Common myeloid progenitor, CD34-positive (primary cell): ENCODE results near the gene PRDM12.
A peak's percentile ranks its signal among the peaks of the same experiment; 100 is the strongest.

ENCODE experiments used
- CTCF ChIA-PET: fragments of 350-600 bp; sonication (Branson Sonifier 250); formaldehyde crosslinking; loops from one replicate; lab custom pipeline; 2021; ENCODE audit warnings: antibody characterized with exemption; lab: Charles Lee
- POLR2A ChIA-PET: fragments of 350-600 bp; sonication (Branson Sonifier 250); formaldehyde crosslinking; loops from one replicate; lab custom pipeline; 2021; ENCODE audit warnings: antibody characterized with exemption; lab: Charles Lee
- DNase-seq, 3 donors: peaks; one replicate each; pipeline versions ENCODE4 v3.0.0 to v3.0.0-alpha.2; 2013
- H3K27ac ChIP-seq, 2 experiments: 1 replicate in 1 of 2; 2 replicates in 1 of 2; pipeline ENCODE4 v1.7.0; 2013; ENCODE audit warnings: inconsistent platforms in 2 of 2, low read length in 2 of 2, mild to moderate bottlenecking in 2 of 2, low read depth in 1 of 2, moderate library complexity in 1 of 2; ENCODE audit not compliant: severe bottlenecking in 2 of 2, insufficient read depth in 1 of 2, poor library complexity in 1 of 2
- H3K27me3 ChIP-seq, 5 experiments: replicated peaks in 2 of 5; 1 replicate in 3 of 5; 2 replicates in 2 of 5; pipeline versions ENCODE4 v1.6.1 to v1.7.0; 2013; ENCODE audit warnings: low read length in 4 of 5, mild to moderate bottlenecking in 2 of 5, moderate library complexity in 2 of 5, inconsistent platforms in 1 of 5; ENCODE audit not compliant: insufficient read depth in 5 of 5, control insufficient read depth in 4 of 5
- H3K36me3 ChIP-seq, 4 experiments: 1 replicate in 2 of 4; 2 replicates in 2 of 4; pipeline versions ENCODE4 v1.6.1 to v1.7.0; 2013; ENCODE audit warnings: low read length in 3 of 4, control low read depth in 1 of 4, mild to moderate bottlenecking in 1 of 4; ENCODE audit not compliant: control insufficient read depth in 4 of 4, insufficient read depth in 4 of 4
- H3K4me1 ChIP-seq, 4 experiments: 1 replicate in 3 of 4; 2 replicates in 1 of 4; pipeline versions ENCODE4 v1.6.1 to v1.7.1; 2013; ENCODE audit warnings: low read length in 3 of 4, mild to moderate bottlenecking in 3 of 4, control low read depth in 1 of 4, inconsistent platforms in 1 of 4, moderate library complexity in 1 of 4; ENCODE audit not compliant: control insufficient read depth in 4 of 4, insufficient read depth in 4 of 4; ENCODE audit errors: control extremely low read depth in 1 of 4
- H3K4me3 ChIP-seq, 7 experiments: 1 replicate in 4 of 7; 2 replicates in 3 of 7; pipeline versions ENCODE4 v1.5.1 to v1.7.0; 2013; ENCODE audit warnings: mild to moderate bottlenecking in 7 of 7, low read length in 6 of 7, moderate library complexity in 6 of 7, inconsistent platforms in 2 of 7, low read depth in 2 of 7, control low read depth in 1 of 7; ENCODE audit not compliant: insufficient read depth in 4 of 7, control insufficient read depth in 1 of 7; ENCODE audit errors: extremely low read depth in 1 of 7
- H3K9me3 ChIP-seq, 5 experiments: 1 replicate in 4 of 5; 2 replicates in 1 of 5; pipeline versions ENCODE4 v1.6.1 to v1.7.1; 2013; ENCODE audit warnings: low read length in 4 of 5, mild to moderate bottlenecking in 2 of 5, inconsistent platforms in 1 of 5, low read depth in 1 of 5, moderate library complexity in 1 of 5; ENCODE audit not compliant: control insufficient read depth in 4 of 5, insufficient read depth in 2 of 5; ENCODE audit errors: control extremely low read depth in 1 of 5
- WGBS: methylation state at CpG from one replicate; pipeline ENCODE4 v1.1.5; 2013; ENCODE audit not compliant: insufficient coverage; 5-methylcytosine and 5-hydroxymethylcytosine counted together

The PRDM12 gene

DNA sequence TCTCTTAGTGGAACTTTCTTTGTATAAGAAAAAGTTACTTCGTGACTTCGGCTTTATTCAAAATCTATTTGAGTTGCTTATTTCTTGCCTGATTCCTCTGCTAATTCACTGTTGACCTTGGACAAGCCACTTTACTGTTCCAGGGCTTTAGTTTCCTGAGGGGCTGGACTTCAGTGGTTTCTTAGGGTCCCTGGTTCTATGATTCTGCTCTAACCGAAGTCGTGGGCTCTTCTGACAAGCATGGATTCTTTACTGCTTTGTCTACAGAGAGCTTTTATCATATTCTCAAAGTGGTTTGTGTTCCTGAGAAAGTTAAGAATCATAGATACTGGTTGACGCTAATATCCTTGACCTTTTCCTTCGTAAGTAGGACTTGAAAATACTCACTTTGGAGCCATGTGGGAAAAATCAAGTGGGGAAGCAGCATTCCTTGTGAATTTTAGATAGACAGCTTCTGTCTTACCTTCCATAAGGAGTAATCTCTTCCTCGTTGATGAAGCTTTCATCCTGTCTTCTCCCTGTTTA is 50.3 kb downstream of the PRDM12 start:
- no peaks in the 10 kb centered on the region for H3K27me3 ChIP-seq
- no peaks in the 10 kb centered on the region for H3K9me3 ChIP-seq
- DNase-seq, result no peak
- peak overlapping the region in 5 of 7 experiments; percentile 12 to 92 (median 83) for H3K4me3 ChIP-seq
- ChIA-PET CTCF (interaction anchor here (0.8 to 2.3 kb wide), 8 partner anchors 9 to 149 kb away, joined by 3 to 7 read pairs (median 3); no protein-coding TSS in a partner anchor), POLR2A (no interaction called here)
- peaks cover 15 to 26% (median 20%) of the 10 kb centered on the region in 4 experiments for H3K4me1 ChIP-seq
- 91% methylated on average over 6 of the region's 7 CpGs for WGBS
- H3K36me3 ChIP-seq, result no peaks in the 10 kb centered on the region
- peak overlapping the region in 1 of 2 experiments; percentile 97 for H3K27ac ChIP-seq

GRCh38 chr9:130715270-130715669 is 50.9 kb downstream of the PRDM12 start:
- Histone ChIP-seq H3K27me3 (no peaks in the 10 kb centered on the region), H3K4me1 (peaks cover 15 to 26% (median 20%) of the 10 kb centered on the region in 4 experiments), H3K9me3 (no peaks in the 10 kb centered on the region), H3K27ac (no peak overlapping the region), H3K36me3 (no peaks in the 10 kb centered on the region), H3K4me3 (peak overlapping the region in 4 of 7 experiments; percentile 12 to 91 (median 49))
- POLR2A ChIA-PET, result no interaction called here
- CTCF ChIA-PET, result interaction anchor here (0.8 to 1.4 kb wide), 6 partner anchors 10 to 149 kb away, joined by 3 to 4 read pairs (median 3); no protein-coding TSS in a partner anchor
- no peak for DNase-seq
- 100% methylated on average over 1 of the region's 3 CpGs for WGBS

DNA sequence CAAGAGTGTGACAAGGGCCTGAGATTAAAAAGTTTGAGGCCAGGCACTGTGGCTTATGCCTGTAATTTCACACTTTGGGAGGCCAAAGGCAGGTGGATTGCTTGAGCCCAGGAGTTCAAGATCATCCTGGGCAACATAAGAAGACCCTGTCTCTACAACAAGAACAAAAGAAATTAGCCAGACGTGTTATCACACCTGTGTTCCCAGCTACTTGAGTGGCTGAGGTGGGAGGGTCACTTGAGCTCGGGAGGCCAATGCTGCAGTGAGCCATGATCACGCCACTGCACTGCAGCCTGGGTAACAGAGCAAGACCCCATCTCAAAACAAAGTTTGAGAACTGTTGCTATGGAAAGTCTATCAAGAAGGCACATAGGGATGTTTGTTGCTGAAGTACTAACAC is 54.2 kb downstream of the PRDM12 start:
- CTCF ChIA-PET, result interaction anchor here (1.1 to 1.4 kb wide), 2 partner anchors 14 to 142 kb away, joined by 3 read pairs; no protein-coding TSS in a partner anchor
- whole genome bisulfite sequencing, result 94% methylated on average over 2 of the region's 3 CpGs

GRCh38 chr9:130720762-130721161 is 56.4 kb downstream of the PRDM12 start:
- ChIA-PET CTCF (interaction anchor here (0.8 kb wide), 1 partner anchor 12 kb away, joined by 3 read pairs; no protein-coding TSS in a partner anchor), POLR2A (no interaction called here)
- H3K4me1 ChIP-seq, result peaks cover 0 to 1% (median under 1%) of the 10 kb centered on the region in 4 experiments
- no peak overlapping the region for H3K4me3 ChIP-seq
- DNase-seq, result no peak
- no peaks in the 10 kb centered on the region for H3K36me3 ChIP-seq
- H3K27me3 ChIP-seq, result no peaks in the 10 kb centered on the region
- no peak overlapping the region for H3K27ac ChIP-seq
- no peaks in the 10 kb centered on the region for H3K9me3 ChIP-seq
- 97% methylated on average over 6 of the region's 10 CpGs for WGBS

More for the DNA sequence above, 54.2 kb downstream of the PRDM12 start:
- POLR2A ChIA-PET, result no interaction called here
- Histone ChIP-seq H3K9me3 (no peaks in the 10 kb centered on the region), H3K27me3 (no peaks in the 10 kb centered on the region), H3K4me1 (peaks cover 15 to 23% (median 19%) of the 10 kb centered on the region in 4 experiments), H3K36me3 (no peaks in the 10 kb centered on the region), H3K27ac (no peak overlapping the region), H3K4me3 (no peak overlapping the region)
- no peak for DNase-seq

DNA sequence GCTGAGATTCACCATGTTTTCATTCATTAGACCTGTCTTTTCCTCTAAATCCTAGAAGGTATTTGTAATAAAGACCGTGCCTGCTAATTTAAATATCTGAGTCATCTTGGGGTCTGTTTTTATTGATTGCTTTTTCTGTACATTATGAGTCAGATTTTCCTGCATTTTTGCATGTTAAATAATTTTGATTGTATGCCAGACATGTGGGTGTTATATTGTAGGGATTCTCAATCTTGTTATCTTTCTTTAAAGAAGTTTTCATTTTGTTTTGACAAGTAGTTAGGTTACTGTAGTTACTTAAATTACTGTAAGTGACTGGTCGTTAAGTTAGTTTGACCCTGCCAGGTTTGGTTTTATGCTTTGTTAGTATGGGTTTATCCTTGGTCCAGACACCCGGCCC is 64.3 kb downstream of the PRDM12 start:
- no peak overlapping the region for H3K4me3 ChIP-seq
- ChIA-PET CTCF (interaction anchor here (1.8 kb wide), 1 partner anchor 28 kb away, joined by 4 read pairs; no protein-coding TSS in a partner anchor), POLR2A (no interaction called here)
- peaks cover 0 to 3% (median 0%) of the 10 kb centered on the region in 4 experiments for H3K36me3 ChIP-seq
- H3K27me3 ChIP-seq, result no peaks in the 10 kb centered on the region
- H3K27ac ChIP-seq, result no peak overlapping the region
- peaks cover 0 to 2% (median 1%) of the 10 kb centered on the region in 4 experiments for H3K4me1 ChIP-seq
- WGBS, result 100% methylated on average over 1 of the region's 3 CpGs
- DNase-seq, result no peak
- peaks cover 0 to 2% (median 0%) of the 10 kb centered on the region in 5 experiments for H3K9me3 ChIP-seq

- Histone ChIP-seq H3K4me1 (peaks cover 0 to 2% (median 1%) of the 10 kb centered on the region in 4 experiments), H3K27ac (no peak overlapping the region), H3K9me3 (peaks cover 0 to 2% (median 0%) of the 10 kb centered on the region in 5 experiments), H3K4me3 (no peak overlapping the region), H3K27me3 (no peaks in the 10 kb centered on the region), H3K36me3 (peaks cover 0 to 3% (median 0%) of the 10 kb centered on the region in 4 experiments)
- no peak for DNase-seq
- WGBS, result 86% methylated on average over 2 of the region's 2 CpGs
- CTCF ChIA-PET, result no interaction called here
- POLR2A ChIA-PET, result no interaction called here
Measured at GRCh38 chr9:130729145-130729544, 64.8 kb downstream of the PRDM12 start.

DNA sequence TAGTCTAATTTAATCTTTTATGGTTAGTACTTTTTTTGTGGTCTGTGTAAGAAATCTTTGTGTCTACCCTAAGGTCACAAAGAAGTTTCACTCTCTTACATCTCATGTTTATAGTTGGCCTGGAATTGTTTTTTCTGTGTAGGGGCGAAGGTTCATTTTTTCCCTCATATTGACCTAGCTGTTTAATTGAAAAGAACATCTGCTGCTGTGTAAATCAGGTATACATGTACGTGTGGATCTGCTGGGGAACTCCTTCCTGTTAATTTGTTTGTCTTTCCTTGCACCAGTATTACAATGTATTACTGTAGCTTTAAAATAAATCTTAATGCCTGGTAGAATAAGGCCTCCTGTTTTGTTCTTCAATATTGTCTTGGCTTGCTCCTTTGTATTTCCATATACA is 67.0 kb downstream of the PRDM12 start:
- WGBS, result no CpG with 5 or more reads among the region's 2 CpGs

More for the DNA sequence above, 67.0 kb downstream of the PRDM12 start:
- POLR2A ChIA-PET, result interaction anchor here (0.6 kb wide), 1 partner anchor 120 kb away, joined by 3 read pairs; no protein-coding TSS in a partner anchor
- DNase-seq, result no peak
- peaks cover 0 to 3% (median 0%) of the 10 kb centered on the region in 4 experiments for H3K36me3 ChIP-seq
- no peak overlapping the region for H3K27ac ChIP-seq
- CTCF ChIA-PET, result interaction anchor here (0.6 to 1.7 kb wide), 7 partner anchors 12 to 632 kb away, joined by 3 to 7 read pairs (median 3); no protein-coding TSS in a partner anchor
- H3K27me3 ChIP-seq, result no peaks in the 10 kb centered on the region
- H3K9me3 ChIP-seq, result peaks cover 0 to 2% (median 0%) of the 10 kb centered on the region in 5 experiments
- no peak overlapping the region for H3K4me3 ChIP-seq
- peaks cover 0 to 2% (median 1%) of the 10 kb centered on the region in 4 experiments for H3K4me1 ChIP-seq
